Panc1 (cell line): Measurements from ENCODE around the gene C6orf89. TPM values are rescaled to one million over a fixed set of nuclear protein-coding genes. Genes with fewer than 3 reads are reported as not detected.

Source experiments
- ATAC-seq: fragments of 200-7000 bp; cut with Tn5 transposase; 2 replicates; pipeline ENCODE4 v1.9.1; 2020; ENCODE audit warnings: mild to moderate bottlenecking, moderate library complexity
- BruUV-seq: library from RNA; stranded (reverse); fragments of 400-500 nt; replicated peaks from 2 replicates; lab custom pipeline; 2021; lab: Mats Ljungman, UMichigan
- CTCF ChIA-PET: fragments of 300-600 bp; sonication (Branson Sonifier 250); formaldehyde crosslinking; loops from one replicate; lab custom pipeline; 2022; ENCODE audit warnings: antibody characterized with exemption; lab: Charles Lee
- POLR2A ChIA-PET: fragments of 300-600 bp; sonication (Branson Sonifier 250); formaldehyde crosslinking; loops from one replicate; lab custom pipeline; 2022; ENCODE audit warnings: antibody characterized with exemption; lab: Charles Lee
- DNase-seq: peaks from one replicate; pipeline ENCODE4 v3.0.0-alpha.2; 2010; ENCODE audit warnings: low read depth, low spot score
- H3K27ac ChIP-seq: 2 replicates; pipeline ENCODE4 v1.5.1; 2011; ENCODE audit warnings: mild to moderate bottlenecking, low read length, inconsistent platforms
- H3K27me3 ChIP-seq: fragments of 200-500 bp; sonication (Bioruptor generic); 2 replicates; pipeline ENCODE4 v1.6.0; 2014; ENCODE audit warnings: low read length, inconsistent platforms; ENCODE audit not compliant: control insufficient read depth, insufficient read depth
- H3K36me3 ChIP-seq: fragments of 200-500 bp; sonication (Bioruptor generic); 2 replicates; pipeline ENCODE4 v1.5.1; 2014; ENCODE audit warnings: inconsistent platforms, mild to moderate bottlenecking, low read length, moderate library complexity; ENCODE audit not compliant: control insufficient read depth, insufficient read depth
- H3K4me1 ChIP-seq: 2 replicates; pipeline ENCODE4 v1.5.1; 2011; ENCODE audit warnings: inconsistent platforms, mild to moderate bottlenecking, low read length, moderate library complexity; ENCODE audit not compliant: control insufficient read depth, insufficient read depth
- H3K4me3 ChIP-seq, 2 experiments: 2 replicates each; pipeline ENCODE4 v1.5.1; 2011 to 2012; ENCODE audit warnings: low read depth in 2 of 2, low read length in 2 of 2, mild to moderate bottlenecking in 2 of 2, inconsistent platforms in 1 of 2, moderate library complexity in 1 of 2
- H3K9me3 ChIP-seq: fragments of 200-500 bp; sonication (Bioruptor generic); 2 replicates; pipeline ENCODE4 v1.5.1; 2014; ENCODE audit warnings: low read depth, mild to moderate bottlenecking, inconsistent platforms, low read length, moderate library complexity; ENCODE audit not compliant: control insufficient read depth, insufficient read depth
- POLR2AphosphoS5 ChIP-seq: IDR thresholded peaks from 2 replicates; pipeline ENCODE4 v1.6.1; 2012; ENCODE audit warnings: mild to moderate bottlenecking, low read depth, low read length, moderate library complexity
- SIN3A ChIP-seq: IDR thresholded peaks from 2 replicates; pipeline ENCODE4 v1.6.1; 2012; ENCODE audit warnings: low read depth, mild to moderate bottlenecking, low read length, moderate library complexity, borderline replicate concordance; ENCODE audit not compliant: insufficient read depth
- TCF7L2 ChIP-seq: IDR thresholded peaks from 2 replicates; pipeline ENCODE4 v1.6.1; 2011; ENCODE audit warnings: mild to moderate bottlenecking, low read depth, low read length, inconsistent platforms
- in situ Hi-C: cut with HindIII; loops from 2 replicates; pipeline ENCODE4 v1.10.0; 2016; ENCODE audit warnings: low sequenced_read_pairs, low pct_unique_long_range_greater_than_20kb
- intact Hi-C: fragments of 100-400 bp; cut with micrococcal nuclease; formaldehyde crosslinking; loops from one replicate; pipeline ENCODE4 v1.10.0; 2022; ENCODE audit not compliant: unreplicated experiment
- total RNA-seq: library from RNA; stranded (reverse); gene quantifications from one replicate; pipeline ENCODE4 v1.2.1, GENCODE V29; 2021; ENCODE audit not compliant: unreplicated experiment
- TF ChIP-seq, protein P1 (sequence below): fragments of 450-650 bp; IDR thresholded peaks from 2 replicates; pipeline ENCODE4 v1.5.1; 2017; ENCODE audit warnings: mild to moderate bottlenecking
- TF ChIP-seq, protein P2 (sequence below), 2 experiments: IDR thresholded peaks; 2 replicates each; pipeline ENCODE4 v1.6.1; 2011 to 2012; ENCODE audit warnings: low read depth in 2 of 2, control low read depth in 1 of 2, low read length in 1 of 2, mild to moderate bottlenecking in 1 of 2, moderate library complexity in 1 of 2; ENCODE audit not compliant: insufficient read depth in 1 of 2

The C6orf89 gene
- total RNA-seq, 1 experiment from 2014 or later, result 59.2 TPM

DNA sequence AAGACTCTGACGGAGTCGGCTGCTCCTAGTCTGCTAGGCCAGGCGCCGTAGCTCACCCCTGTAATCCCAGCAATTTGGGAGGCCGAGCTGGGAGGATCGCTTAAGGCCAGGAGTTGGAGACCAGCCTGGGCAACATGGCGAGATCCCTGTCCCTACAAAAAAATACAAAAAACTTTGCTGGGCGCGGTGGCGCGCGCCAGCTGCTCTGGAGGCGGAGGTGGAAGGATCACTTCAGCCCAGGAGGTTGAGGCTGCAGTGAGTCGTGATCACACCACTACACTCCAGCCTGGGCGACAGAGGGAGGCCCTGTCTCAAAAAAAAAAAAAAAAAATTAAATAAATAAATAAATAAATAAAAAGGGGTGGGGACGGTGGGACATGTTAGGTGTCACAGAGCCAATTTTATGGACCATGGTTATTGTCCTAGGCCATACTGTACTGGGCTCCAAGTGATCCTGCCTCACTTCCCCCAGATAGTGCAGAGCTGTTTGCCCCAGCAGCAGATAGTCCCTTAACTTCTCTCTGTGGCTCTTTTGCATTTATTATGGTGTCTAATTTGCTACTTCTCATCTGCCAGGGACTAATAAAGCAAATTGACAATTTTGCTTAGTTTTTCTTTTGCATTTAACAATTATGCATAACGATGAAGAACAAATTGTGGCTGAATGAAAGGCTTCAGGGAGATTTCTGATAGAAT is 74.0 kb downstream of the C6orf89 start:
- in situ Hi-C loops (no loop called here), intact Hi-C loops (no loop called here)
- Histone ChIP-seq H3K4me3 (no peak overlapping the region), H3K4me1 (peaks cover 8% of the 10 kb centered on the region; the same call in 1 of the 2 replicates), H3K9me3 (no peaks in the 10 kb centered on the region), H3K27ac (no peak overlapping the region), H3K27me3 (no peaks in the 10 kb centered on the region), H3K36me3 (no peaks in the 10 kb centered on the region)
- no TSS peak for BruUV-seq
- no peak for ATAC-seq
- ChIA-PET CTCF (no interaction called here), POLR2A (no interaction called here)
- no peak for DNase-seq
- TF ChIP-seq SIN3A (no peak), POLR2AphosphoS5 (no peak), TCF7L2 (no peak)
- TF ChIP-seq, protein P1, sequence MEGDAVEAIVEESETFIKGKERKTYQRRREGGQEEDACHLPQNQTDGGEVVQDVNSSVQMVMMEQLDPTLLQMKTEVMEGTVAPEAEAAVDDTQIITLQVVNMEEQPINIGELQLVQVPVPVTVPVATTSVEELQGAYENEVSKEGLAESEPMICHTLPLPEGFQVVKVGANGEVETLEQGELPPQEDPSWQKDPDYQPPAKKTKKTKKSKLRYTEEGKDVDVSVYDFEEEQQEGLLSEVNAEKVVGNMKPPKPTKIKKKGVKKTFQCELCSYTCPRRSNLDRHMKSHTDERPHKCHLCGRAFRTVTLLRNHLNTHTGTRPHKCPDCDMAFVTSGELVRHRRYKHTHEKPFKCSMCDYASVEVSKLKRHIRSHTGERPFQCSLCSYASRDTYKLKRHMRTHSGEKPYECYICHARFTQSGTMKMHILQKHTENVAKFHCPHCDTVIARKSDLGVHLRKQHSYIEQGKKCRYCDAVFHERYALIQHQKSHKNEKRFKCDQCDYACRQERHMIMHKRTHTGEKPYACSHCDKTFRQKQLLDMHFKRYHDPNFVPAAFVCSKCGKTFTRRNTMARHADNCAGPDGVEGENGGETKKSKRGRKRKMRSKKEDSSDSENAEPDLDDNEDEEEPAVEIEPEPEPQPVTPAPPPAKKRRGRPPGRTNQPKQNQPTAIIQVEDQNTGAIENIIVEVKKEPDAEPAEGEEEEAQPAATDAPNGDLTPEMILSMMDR, result no peak
- TF ChIP-seq, protein P2, sequence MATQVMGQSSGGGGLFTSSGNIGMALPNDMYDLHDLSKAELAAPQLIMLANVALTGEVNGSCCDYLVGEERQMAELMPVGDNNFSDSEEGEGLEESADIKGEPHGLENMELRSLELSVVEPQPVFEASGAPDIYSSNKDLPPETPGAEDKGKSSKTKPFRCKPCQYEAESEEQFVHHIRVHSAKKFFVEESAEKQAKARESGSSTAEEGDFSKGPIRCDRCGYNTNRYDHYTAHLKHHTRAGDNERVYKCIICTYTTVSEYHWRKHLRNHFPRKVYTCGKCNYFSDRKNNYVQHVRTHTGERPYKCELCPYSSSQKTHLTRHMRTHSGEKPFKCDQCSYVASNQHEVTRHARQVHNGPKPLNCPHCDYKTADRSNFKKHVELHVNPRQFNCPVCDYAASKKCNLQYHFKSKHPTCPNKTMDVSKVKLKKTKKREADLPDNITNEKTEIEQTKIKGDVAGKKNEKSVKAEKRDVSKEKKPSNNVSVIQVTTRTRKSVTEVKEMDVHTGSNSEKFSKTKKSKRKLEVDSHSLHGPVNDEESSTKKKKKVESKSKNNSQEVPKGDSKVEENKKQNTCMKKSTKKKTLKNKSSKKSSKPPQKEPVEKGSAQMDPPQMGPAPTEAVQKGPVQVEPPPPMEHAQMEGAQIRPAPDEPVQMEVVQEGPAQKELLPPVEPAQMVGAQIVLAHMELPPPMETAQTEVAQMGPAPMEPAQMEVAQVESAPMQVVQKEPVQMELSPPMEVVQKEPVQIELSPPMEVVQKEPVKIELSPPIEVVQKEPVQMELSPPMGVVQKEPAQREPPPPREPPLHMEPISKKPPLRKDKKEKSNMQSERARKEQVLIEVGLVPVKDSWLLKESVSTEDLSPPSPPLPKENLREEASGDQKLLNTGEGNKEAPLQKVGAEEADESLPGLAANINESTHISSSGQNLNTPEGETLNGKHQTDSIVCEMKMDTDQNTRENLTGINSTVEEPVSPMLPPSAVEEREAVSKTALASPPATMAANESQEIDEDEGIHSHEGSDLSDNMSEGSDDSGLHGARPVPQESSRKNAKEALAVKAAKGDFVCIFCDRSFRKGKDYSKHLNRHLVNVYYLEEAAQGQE (IDR thresholded peaks at IDR 0.05; ENCODE audit: insufficient read depth in 1 of 2, low read depth in 2 of 2, low read length in 1 of 2), result no peak

DNA sequence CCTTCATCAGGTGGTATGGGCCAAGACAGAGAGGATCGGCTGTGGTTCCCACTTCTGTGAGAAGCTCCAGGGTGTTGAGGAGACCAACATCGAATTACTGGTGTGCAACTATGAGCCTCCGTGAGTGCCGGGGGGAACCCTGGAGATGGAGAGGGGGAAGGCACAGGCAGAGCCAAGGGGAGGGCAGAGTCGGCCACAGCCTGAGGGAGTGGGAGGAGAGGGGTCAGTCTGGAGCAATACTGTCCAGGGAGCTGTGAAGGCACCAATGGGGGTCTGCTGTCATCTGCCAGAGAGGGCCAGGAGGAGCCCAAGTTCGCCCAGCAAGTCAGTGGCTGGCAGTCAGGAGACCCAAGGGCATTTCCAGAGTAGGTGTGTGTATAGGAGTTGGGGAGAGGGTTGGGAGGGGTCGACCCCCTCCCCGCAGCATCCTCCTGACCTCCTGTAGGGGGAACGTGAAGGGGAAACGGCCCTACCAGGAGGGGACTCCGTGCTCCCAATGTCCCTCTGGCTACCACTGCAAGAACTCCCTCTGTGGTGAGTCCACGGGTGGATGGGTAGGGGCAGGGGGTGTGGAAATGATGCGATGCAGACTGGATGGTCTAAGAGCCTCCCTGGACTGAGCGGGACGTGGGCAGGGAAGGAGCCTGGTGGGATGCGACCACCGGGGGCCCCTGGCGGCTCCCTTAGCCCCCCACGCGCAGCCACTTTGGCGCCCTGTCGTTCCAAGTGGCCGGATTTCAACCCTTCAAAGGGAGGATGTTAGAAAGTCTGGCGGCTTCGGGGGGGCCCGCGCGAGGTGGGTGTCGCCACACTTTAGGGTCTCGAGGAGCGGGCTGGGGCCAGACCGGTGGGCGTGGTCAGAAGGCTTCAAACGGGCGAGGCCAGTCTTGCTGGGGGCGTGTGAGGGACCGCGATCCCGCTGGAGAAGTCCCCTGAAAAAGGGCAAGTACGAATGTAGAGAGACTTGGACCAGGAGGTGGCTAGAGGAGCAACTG is 76.0 kb downstream of the C6orf89 start:
- Histone ChIP-seq H3K4me1 (peaks cover 8% of the 10 kb centered on the region; the same call in 1 of the 2 replicates), H3K36me3 (no peaks in the 10 kb centered on the region), H3K27ac (no peak overlapping the region), H3K4me3 (no peak overlapping the region), H3K27me3 (no peaks in the 10 kb centered on the region), H3K9me3 (no peaks in the 10 kb centered on the region)
- intact Hi-C loops (no loop called here), in situ Hi-C loops (no loop called here)
- ChIA-PET CTCF (no interaction called here), POLR2A (no interaction called here)
- BruUV-seq, result no TSS peak
- DNase-seq (no peak), ATAC-seq (no peak)
- TF ChIP-seq, protein P1, result no peak
- no peak for TF ChIP-seq POLR2AphosphoS5
- TF ChIP-seq TCF7L2, result no peak
- TF ChIP-seq, protein P2 (IDR thresholded peaks at IDR 0.05; ENCODE audit: insufficient read depth in 1 of 2, low read depth in 2 of 2, low read length in 1 of 2), result no peak
- no peak for TF ChIP-seq SIN3A
